DND-41 (cell line): ENCODE results near the gene OR4K1.

ENCODE experiments used
- ATAC-seq: fragments of 200-7000 bp; cut with Tn5 transposase; 3 replicates; pipeline ENCODE4 v1.9.1; 2021; ENCODE audit warnings: low read depth; ENCODE audit not compliant: insufficient read depth
- DNase-seq: peaks from one replicate; pipeline ENCODE4 v3.0.0-alpha.2; 2020
- H2AFZ ChIP-seq: 2 replicates; pipeline ENCODE4 v1.6.0; 2012; ENCODE audit warnings: low read depth, low read length
- H3K27ac ChIP-seq: 2 replicates; pipeline ENCODE4 v1.5.1; 2012; ENCODE audit warnings: low read length, inconsistent platforms
- H3K27me3 ChIP-seq: fragments of 200-600 bp; sonication (generic); 2 replicates; pipeline ENCODE4 v1.6.0; 2012; ENCODE audit warnings: low read length, mild to moderate bottlenecking, inconsistent platforms; ENCODE audit not compliant: insufficient read depth, poor library complexity
- H3K36me3 ChIP-seq: 2 replicates; pipeline ENCODE4 v1.5.1; 2012; ENCODE audit warnings: low read length, inconsistent platforms; ENCODE audit not compliant: insufficient read depth
- H3K4me1 ChIP-seq: 2 replicates; pipeline ENCODE4 v1.5.1; 2012; ENCODE audit warnings: mild to moderate bottlenecking, low read length; ENCODE audit not compliant: insufficient read depth
- H3K4me2 ChIP-seq: 2 replicates; pipeline ENCODE4 v1.6.0; 2012; ENCODE audit warnings: mild to moderate bottlenecking, moderate library complexity, low read length, inconsistent platforms; ENCODE audit not compliant: insufficient read depth
- H3K4me3 ChIP-seq, 2 experiments: fragments of 200-600 bp in 1 of 2; shearing (Covaris generic) in 1 of 2; 2 replicates each; pipeline ENCODE4 v1.5.1; 2012 to 2016; ENCODE audit warnings: inconsistent platforms in 2 of 2, low read length in 2 of 2, mild to moderate bottlenecking in 2 of 2, low read depth in 1 of 2, moderate library complexity in 1 of 2
- H3K79me2 ChIP-seq: 2 replicates; pipeline ENCODE4 v1.6.0; 2012; ENCODE audit warnings: low read length, inconsistent platforms; ENCODE audit not compliant: insufficient read depth
- H3K9ac ChIP-seq: 2 replicates; pipeline ENCODE4 v1.6.0; 2012; ENCODE audit warnings: low read depth, mild to moderate bottlenecking, inconsistent platforms, low read length, moderate library complexity
- H3K9me3 ChIP-seq: 2 replicates; pipeline ENCODE4 v1.5.1; 2012; ENCODE audit warnings: low read length, moderate library complexity, mild to moderate bottlenecking, inconsistent platforms; ENCODE audit not compliant: insufficient read depth, severe bottlenecking
- H4K20me1 ChIP-seq: 2 replicates; pipeline ENCODE4 v1.6.0; 2012; ENCODE audit warnings: low read length; ENCODE audit not compliant: insufficient read depth
- CTCF ChIP-seq: IDR thresholded peaks from 2 replicates; pipeline ENCODE4 v1.5.1; 2012; ENCODE audit warnings: borderline replicate concordance, low read length, moderate library complexity, mild to moderate bottlenecking; ENCODE audit not compliant: poor library complexity, severe bottlenecking; ENCODE audit errors: extremely low read depth
- EZH2 ChIP-seq: IDR thresholded peaks from 3 replicates; pipeline ENCODE4 v1.6.1; 2012; ENCODE audit warnings: borderline replicate concordance, low read depth, mild to moderate bottlenecking, moderate library complexity, low read length, inconsistent platforms; ENCODE audit not compliant: severe bottlenecking

The OR4K1 gene

DNA sequence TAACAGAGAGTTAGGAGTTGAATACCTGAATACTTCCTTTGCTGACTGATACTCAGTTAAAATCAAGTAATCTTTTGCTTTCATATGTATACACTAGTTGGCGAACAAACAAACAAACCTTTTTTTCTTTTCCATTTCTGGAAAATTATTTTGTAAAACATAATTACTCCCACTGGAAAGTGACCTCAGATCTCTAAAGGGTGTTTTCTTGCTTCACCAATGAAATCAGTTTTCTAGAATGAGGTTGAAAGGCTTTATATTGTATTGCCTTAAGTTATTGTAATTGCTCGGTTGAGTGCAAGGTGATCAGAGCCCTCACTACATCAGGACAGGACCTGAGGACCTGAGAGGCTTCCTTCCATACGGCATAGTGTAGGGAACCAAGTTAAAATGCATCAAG, at the start of gene OR4K1:
Gene OR4K1, plus strand, starts transcription at position 301 of the 400 bp plus-strand sequence. CDS start 4,750 bp downstream, outside the sequence.
- Histone ChIP-seq H3K36me3 (no peaks in the 10 kb centered on the region), H2AFZ (no peak within 1 kb of the TSS), H3K27me3 (no peaks in the 10 kb centered on the region), H3K4me2 (no peak within 1 kb of the TSS), H3K4me3 (no peak within 1 kb of the TSS), H3K9me3 (no peaks in the 10 kb centered on the region), H3K9ac (no peak within 1 kb of the TSS), H3K79me2 (no peaks in the 10 kb centered on the region), H3K27ac (no peak within 1 kb of the TSS), H3K4me1 (no peaks in the 10 kb centered on the region), H4K20me1 (no peaks in the 10 kb centered on the region)
- ATAC-seq (no peak), DNase-seq (no peak)
- no peak for TF ChIP-seq EZH2
- no peak for TF ChIP-seq CTCF

DNA sequence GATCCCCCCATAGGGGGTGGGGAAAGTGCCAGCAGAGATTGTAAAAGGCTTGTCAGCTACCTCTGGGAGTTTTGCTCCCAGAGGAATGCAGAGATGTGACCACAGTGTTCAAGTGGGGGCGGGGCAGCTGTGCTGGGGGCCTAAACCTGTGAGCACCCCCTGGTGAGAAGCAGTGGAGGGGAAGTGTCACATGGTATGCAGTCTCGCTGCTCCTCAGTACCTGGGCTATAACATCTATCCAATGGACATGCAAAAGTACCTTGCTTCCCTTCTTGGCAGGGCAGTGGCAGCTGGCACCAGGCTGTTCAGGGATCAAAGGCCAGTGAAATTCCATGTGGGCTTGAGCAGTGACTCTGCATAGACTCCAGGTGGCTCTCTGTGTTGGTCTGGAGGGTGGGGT, 35.4 kb upstream of the OR4K1 start:
- H2AFZ ChIP-seq: no peak overlapping the region
- no peaks in the 10 kb centered on the region for H3K27me3 ChIP-seq
- H3K4me2 ChIP-seq: no peak overlapping the region
- H3K9me3 ChIP-seq: peaks cover 52% of the 10 kb centered on the region
- H4K20me1 ChIP-seq: no peaks in the 10 kb centered on the region
- no peaks in the 10 kb centered on the region for H3K79me2 ChIP-seq
- DNase-seq: no peak
- H3K4me1 ChIP-seq: no peaks in the 10 kb centered on the region
- no peaks in the 10 kb centered on the region for H3K36me3 ChIP-seq
- no peak overlapping the region for H3K27ac ChIP-seq
- H3K4me3 ChIP-seq: no peak overlapping the region
- ATAC-seq: no peak
- TF ChIP-seq EZH2 (no peak), CTCF (no peak)
- H3K9ac ChIP-seq: no peak overlapping the region

DNA sequence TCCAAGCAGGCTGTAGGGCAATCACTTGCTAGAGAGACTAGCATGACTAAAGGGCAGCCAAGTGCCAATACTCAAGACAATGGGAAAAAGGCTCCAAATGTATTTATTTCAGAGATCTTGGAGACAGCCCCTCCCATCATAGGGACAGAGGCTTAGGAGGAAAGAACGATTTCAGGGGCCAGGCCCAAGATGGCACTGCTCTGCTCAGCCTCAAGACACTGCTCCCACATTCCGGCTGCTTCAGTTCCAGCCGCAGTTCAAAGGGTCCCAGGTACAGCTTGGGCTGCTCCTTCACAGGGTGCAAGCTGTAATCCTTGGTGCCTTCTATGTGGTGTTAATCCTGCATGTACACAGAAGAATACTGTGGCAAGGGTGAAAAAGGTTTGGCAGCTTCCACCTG, 29.7 kb upstream of the OR4K1 start:
- ATAC-seq: no peak; the same call in 2 of the 3 replicates
- no peak overlapping the region for H3K27ac ChIP-seq
- no peaks in the 10 kb centered on the region for H3K27me3 ChIP-seq
- no peaks in the 10 kb centered on the region for H3K4me1 ChIP-seq
- H3K9me3 ChIP-seq: peaks cover 15% of the 10 kb centered on the region
- no peak overlapping the region for H2AFZ ChIP-seq
- no peak overlapping the region for H3K4me3 ChIP-seq
- no peak for DNase-seq
- no peaks in the 10 kb centered on the region for H3K36me3 ChIP-seq
- no peaks in the 10 kb centered on the region for H4K20me1 ChIP-seq
- H3K79me2 ChIP-seq: no peaks in the 10 kb centered on the region
- H3K9ac ChIP-seq: no peak overlapping the region
- no peak for TF ChIP-seq CTCF
- no peak for TF ChIP-seq EZH2
- no peak overlapping the region for H3K4me2 ChIP-seq

DNA sequence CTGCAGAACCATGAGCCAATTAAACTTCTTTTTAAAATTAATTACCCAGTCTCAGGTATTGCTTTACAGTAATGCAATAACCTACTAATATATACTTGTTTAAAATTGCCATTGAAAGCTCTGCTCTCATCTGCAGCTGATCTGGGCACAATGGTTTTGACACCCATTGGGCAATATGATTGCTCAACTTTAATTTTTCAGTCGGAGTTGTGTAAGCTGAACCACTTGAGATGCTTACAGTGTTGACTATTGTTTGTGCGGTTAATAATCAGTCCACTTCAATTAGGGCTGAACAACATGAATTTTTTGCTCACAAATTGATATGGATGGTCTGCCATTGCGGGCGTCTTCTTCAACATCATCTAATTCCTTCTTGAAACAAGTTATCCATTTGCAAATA, 28.3 kb upstream of the OR4K1 start:
- Histone ChIP-seq H3K4me3 (no peak overlapping the region), H3K9ac (no peak overlapping the region), H3K9me3 (peaks cover 2% of the 10 kb centered on the region), H3K4me2 (no peak overlapping the region), H2AFZ (no peak overlapping the region), H4K20me1 (no peaks in the 10 kb centered on the region), H3K27ac (no peak overlapping the region), H3K36me3 (no peaks in the 10 kb centered on the region), H3K4me1 (no peaks in the 10 kb centered on the region), H3K27me3 (no peaks in the 10 kb centered on the region), H3K79me2 (no peaks in the 10 kb centered on the region)
- DNase-seq (no peak), ATAC-seq (no peak)
- no peak for TF ChIP-seq EZH2
- TF ChIP-seq CTCF: no peak
